Gastrocnemius medialis (tissue), 4 donors: ENCODE measurements around the gene TSPAN1. TPM values are rescaled to one million over a fixed set of nuclear protein-coding genes. Genes with fewer than 3 reads are reported as not detected.

Experiments used
- ATAC-seq, 2 donors: fragments of 150-250 bp; one replicate each; pipeline ENCODE4 v1.9.1; 2016
- DNase-seq, 2 donors: peaks; one replicate each; pipeline ENCODE4 v3.0.0-alpha.2; 2019
- H3K27ac ChIP-seq, 4 donors: fragments of 200-600 bp; sonication (generic); 1 replicate in 1 of 4; 2 replicates in 3 of 4; pipeline ENCODE4 v1.5.1; 2016 to 2018; ENCODE audit warnings: mild to moderate bottlenecking in 2 of 4, moderate library complexity in 1 of 4
- H3K27me3 ChIP-seq, 3 donors: fragments of 200-600 bp; sonication (generic) in 2 of 3; 1 replicate in 1 of 3; 2 replicates in 2 of 3; pipeline versions ENCODE4 v1.5.1 to v1.6.0; 2016 to 2019; ENCODE audit warnings: mild to moderate bottlenecking in 1 of 3, moderate library complexity in 1 of 3
- H3K36me3 ChIP-seq, 2 donors: fragments of 200-600 bp; sonication (generic) in 1 of 2; one replicate each; pipeline ENCODE4 v1.5.1; 2017 to 2018
- H3K4me1 ChIP-seq, 2 donors: fragments of 200-600 bp; sonication (generic) in 1 of 2; one replicate each; pipeline ENCODE4 v1.5.1; 2016 to 2017; ENCODE audit warnings: mild to moderate bottlenecking in 2 of 2
- H3K4me3 ChIP-seq, 4 donors: fragments of 200-600 bp; sonication (generic) in 3 of 4; 1 replicate in 1 of 4; 2 replicates in 3 of 4; pipeline ENCODE4 v1.5.1; 2016 to 2019; ENCODE audit warnings: mild to moderate bottlenecking in 2 of 4
- H3K9me3 ChIP-seq, 3 donors: fragments of 200-600 bp; sonication (generic) in 2 of 3; 1 replicate in 1 of 3; 2 replicates in 2 of 3; pipeline ENCODE4 v1.5.1; 2016 to 2019
- POLR2A ChIP-seq, 2 donors: fragments of 450-650 bp; IDR thresholded peaks; one replicate each; pipeline ENCODE4 v1.6.1; 2017; ENCODE audit warnings: antibody characterized with exemption in 2 of 2, mild to moderate bottlenecking in 2 of 2, moderate library complexity in 2 of 2
- in situ Hi-C, 4 donors: fragments of 200-750 bp; cut with MboI; loops; one replicate each; pipeline versions ENCODE4 v1.15.0 to v1.8.0; 2017; ENCODE audit warnings: low sequenced_read_pairs in 4 of 4
- intact Hi-C: fragments of 100-400 bp; cut with DNase I; formaldehyde crosslinking; loops from one replicate; pipeline ENCODE4 v1.15.1; 2023; ENCODE audit warnings: low total_unique reads
- total RNA-seq, 4 donors: library from RNA; depleted of rRNA; stranded (reverse); fragments of >200 nt; gene quantifications; one replicate each; pipeline versions ENCODE4 v1.1.0 to v1.2.3, GENCODE V29; 2016
- TF ChIP-seq, protein P1 (sequence below), 5 experiments: fragments of 450-650 bp in 3 of 5; fragments of 200-600 bp in 2 of 5; sonication (generic) in 2 of 5; IDR thresholded peaks in 4 of 5; conservative IDR thresholded peaks in 1 of 5; 1 replicate in 4 of 5; 2 replicates in 1 of 5; pipeline ENCODE4 v1.5.1; 2016 to 2019; ENCODE audit warnings: antibody characterized with exemption in 5 of 5, mild to moderate bottlenecking in 3 of 5, moderate library complexity in 3 of 5

TSPAN1 gene
- total RNA-seq, 4 donors from 2014 or later: 0.88 to 10.7 (median 6.0) TPM

DNA sequence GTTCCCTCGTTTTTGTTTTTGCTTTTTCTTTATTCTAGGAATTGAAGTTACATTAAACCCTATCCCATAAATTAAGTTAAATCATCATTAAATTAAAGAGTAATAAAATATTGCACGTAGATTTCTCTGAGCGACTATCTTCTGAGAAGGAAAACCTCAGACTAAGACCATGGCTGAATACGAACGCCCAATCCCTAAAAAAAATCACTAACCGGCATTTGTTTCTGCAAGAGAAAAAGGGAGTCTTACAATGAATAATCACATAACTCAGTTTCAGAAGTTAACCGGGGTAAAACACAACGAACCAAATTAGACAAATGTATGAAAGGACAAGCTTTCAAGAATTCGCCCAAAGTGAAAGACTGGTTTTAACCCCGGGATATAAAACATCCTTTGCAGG, 43.8 kb upstream of the TSPAN1 start:
- no peak for DNase-seq
- no peaks in the 10 kb centered on the region for H3K36me3 ChIP-seq
- in situ Hi-C loops (no loop called here), intact Hi-C loops (loop anchor here (5.0 to 10.0 kb wide), 4 partner anchors 94 to 546 kb away; partner anchors contain the start of genes GPBP1L1, MAST2, NASP and TMEM69)
- H3K4me1 ChIP-seq: peaks cover 39 to 48% of the 10 kb centered on the region in 2 donors
- H3K27me3 ChIP-seq: peaks cover 0 to 10% (median 6%) of the 10 kb centered on the region in 3 donors
- H3K27ac ChIP-seq: peak overlapping the region; percentile 96 to 99 (median 98)
- H3K4me3 ChIP-seq: peak overlapping the region; percentile 76 to 95 (median 84)
- no peaks in the 10 kb centered on the region for H3K9me3 ChIP-seq
- TF ChIP-seq POLR2A (IDR thresholded peaks at IDR 0.05): no peak
- TF ChIP-seq, protein P1, sequence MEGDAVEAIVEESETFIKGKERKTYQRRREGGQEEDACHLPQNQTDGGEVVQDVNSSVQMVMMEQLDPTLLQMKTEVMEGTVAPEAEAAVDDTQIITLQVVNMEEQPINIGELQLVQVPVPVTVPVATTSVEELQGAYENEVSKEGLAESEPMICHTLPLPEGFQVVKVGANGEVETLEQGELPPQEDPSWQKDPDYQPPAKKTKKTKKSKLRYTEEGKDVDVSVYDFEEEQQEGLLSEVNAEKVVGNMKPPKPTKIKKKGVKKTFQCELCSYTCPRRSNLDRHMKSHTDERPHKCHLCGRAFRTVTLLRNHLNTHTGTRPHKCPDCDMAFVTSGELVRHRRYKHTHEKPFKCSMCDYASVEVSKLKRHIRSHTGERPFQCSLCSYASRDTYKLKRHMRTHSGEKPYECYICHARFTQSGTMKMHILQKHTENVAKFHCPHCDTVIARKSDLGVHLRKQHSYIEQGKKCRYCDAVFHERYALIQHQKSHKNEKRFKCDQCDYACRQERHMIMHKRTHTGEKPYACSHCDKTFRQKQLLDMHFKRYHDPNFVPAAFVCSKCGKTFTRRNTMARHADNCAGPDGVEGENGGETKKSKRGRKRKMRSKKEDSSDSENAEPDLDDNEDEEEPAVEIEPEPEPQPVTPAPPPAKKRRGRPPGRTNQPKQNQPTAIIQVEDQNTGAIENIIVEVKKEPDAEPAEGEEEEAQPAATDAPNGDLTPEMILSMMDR (IDR thresholded peaks at IDR 0.05 in 4 of 5, conservative IDR thresholded peaks at IDR 0.05 in 1 of 5): no peak
- no peak for ATAC-seq

DNA sequence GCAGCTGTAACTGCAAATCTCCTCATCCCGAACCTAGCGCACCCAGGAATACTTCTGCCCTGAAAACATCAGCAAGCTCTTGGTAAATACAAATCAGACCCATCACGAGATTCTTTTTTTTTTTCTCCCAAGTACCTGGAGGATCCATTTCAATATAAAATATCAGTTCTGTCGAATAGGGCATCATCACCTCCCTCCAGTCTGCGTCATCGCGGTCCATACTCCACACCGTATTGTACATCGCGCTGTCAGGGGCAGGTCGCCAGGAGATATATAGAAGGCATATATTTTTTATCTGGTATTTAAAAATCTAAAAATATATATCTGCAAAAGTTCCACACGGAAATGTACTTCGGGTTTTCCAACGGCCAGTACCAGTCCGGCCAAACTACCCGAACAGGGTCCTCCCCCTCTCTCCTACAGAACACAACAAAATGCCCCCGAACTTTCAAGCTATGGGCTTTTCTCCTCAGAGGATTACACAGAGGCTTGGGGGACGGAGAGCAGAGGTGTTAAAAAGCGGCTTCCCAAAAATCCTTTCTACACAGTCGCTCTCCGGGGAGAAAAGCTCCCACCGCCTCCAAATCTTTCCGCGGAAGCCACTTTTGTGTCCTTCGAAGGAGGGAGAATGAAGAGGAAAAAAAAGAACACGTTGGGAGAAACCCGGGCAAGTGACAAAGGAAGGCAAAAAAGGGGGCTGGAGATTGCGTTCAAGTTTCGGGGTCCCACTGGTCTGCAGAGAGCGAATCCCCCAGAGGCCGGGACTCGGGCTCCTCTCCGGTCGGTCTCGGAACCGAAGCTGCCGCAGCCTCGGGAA, 43.0 kb upstream of the TSPAN1 start:
- ATAC-seq: peak; percentile 0 to 3
- H3K4me3 ChIP-seq: peak overlapping the region; percentile 76 to 95 (median 84)
- in situ Hi-C loops: no loop called here
- no peaks in the 10 kb centered on the region for H3K9me3 ChIP-seq
- H3K27me3 ChIP-seq: peaks cover 0 to 10% (median 6%) of the 10 kb centered on the region in 3 donors
- no peaks in the 10 kb centered on the region for H3K36me3 ChIP-seq
- peak overlapping the region; percentile 96 to 99 (median 98) for H3K27ac ChIP-seq
- intact Hi-C loops: loop anchor here (2.0 to 10.0 kb wide), 6 partner anchors 43 to 547 kb away; partner anchors contain the start of genes GPBP1L1, MAST2, NASP and TMEM69
- DNase-seq: peak in 1 of 2 donors; percentile 22
- TF ChIP-seq, protein P1 (IDR thresholded peaks at IDR 0.05 in 4 of 5, conservative IDR thresholded peaks at IDR 0.05 in 1 of 5): no peak
- TF ChIP-seq POLR2A (IDR thresholded peaks at IDR 0.05): no peak
- H3K4me1 ChIP-seq: peaks cover 39 to 48% of the 10 kb centered on the region in 2 donors

DNA sequence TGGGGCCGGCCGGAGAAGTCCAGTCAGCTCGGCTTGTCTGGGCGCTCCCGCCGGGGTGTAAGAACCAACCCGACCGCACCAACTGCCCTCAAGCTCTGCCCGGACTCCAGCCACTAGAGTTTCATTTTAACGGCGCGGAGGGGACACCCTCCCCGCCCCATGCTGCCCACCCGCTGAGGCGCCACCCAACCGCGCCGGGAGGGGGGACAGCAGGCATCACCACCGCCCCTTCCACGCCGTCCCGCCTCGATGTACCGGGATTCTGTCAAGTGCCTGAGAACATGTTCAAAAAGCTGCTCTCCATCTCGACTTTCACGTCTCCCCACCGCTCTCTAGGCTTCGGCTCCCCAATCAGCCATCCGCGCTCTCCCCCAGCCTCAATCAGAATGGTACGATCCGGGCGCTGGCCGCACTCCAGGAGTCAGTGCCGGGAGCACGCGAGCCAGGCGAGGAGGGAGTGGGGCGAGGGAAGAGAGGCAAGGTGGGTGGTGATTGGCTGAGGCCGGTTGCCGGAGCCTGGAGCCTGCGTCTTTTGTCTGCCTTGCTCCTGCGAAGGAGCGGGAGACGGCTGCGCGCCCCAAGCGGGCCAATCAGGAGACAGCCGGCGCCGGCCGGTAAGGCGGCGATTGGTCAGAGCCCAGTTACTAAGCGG, 42.2 kb upstream of the TSPAN1 start, which contains the start of gene PIK3R3:
TSS of gene PIK3R3 (minus strand) at position 101 of the 652 bp plus-strand sequence. CDS start 677 bp downstream, outside the sequence.
- peak within 1 kb of the TSS; percentile 76 to 95 (median 84) for H3K4me3 ChIP-seq
- H3K27ac ChIP-seq: peak within 1 kb of the TSS; percentile 96 to 99 (median 98)
- H3K36me3 ChIP-seq: no peaks in the 10 kb centered on the region
- H3K4me1 ChIP-seq: peaks cover 39 to 44% of the 10 kb centered on the region in 2 donors
- H3K27me3 ChIP-seq: peaks cover 0 to 10% (median 6%) of the 10 kb centered on the region in 3 donors
- in situ Hi-C loops (no loop called here), intact Hi-C loops (loop anchor here (2.0 to 10.0 kb wide), 6 partner anchors 42 to 548 kb away; partner anchors contain the start of genes GPBP1L1, MAST2, NASP and TMEM69)
- ATAC-seq (peak; percentile 82 to 84), DNase-seq (peak; percentile 98)
- peak; percentile 95 to 98 for TF ChIP-seq POLR2A (IDR thresholded peaks at IDR 0.05)
- TF ChIP-seq, protein P1 (IDR thresholded peaks at IDR 0.05 in 4 of 5, conservative IDR thresholded peaks at IDR 0.05 in 1 of 5): peak in 2 of 5 experiments; percentile 18 to 24
- no peaks in the 10 kb centered on the region for H3K9me3 ChIP-seq

DNA sequence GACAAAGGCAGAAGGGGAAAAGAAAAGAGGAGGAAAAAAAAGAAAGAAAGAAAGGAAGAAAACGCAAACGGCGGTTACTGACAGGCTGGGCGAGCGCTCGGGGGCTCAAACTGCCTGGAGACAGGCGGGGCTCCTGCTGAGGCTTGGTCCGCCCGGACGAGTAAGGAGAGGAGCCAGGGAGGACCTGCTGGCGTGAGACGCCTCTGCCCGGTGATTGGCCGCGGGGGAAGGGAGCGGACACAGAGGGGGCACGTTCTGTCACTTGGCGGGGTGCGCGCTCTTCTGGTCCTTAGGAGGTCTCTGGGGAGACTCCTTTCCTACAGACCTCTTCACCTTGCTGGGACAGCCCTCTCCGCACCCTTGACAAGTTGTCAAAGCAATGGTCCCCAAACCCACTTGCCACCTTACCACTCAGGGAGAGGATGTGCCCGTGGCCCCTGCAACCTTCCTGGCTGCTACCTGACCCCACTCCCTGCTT, 41.7 kb upstream of the TSPAN1 start:
- Histone ChIP-seq H3K27me3 (peaks cover 0 to 10% (median 6%) of the 10 kb centered on the region in 3 donors), H3K4me1 (peaks cover 39% of the 10 kb centered on the region in 2 donors), H3K9me3 (no peaks in the 10 kb centered on the region), H3K4me3 (peak overlapping the region; percentile 76 to 89 (median 79)), H3K36me3 (no peaks in the 10 kb centered on the region), H3K27ac (peak overlapping the region; percentile 96 to 99 (median 98))
- ATAC-seq (peak; percentile 52 to 64), DNase-seq (peak in 1 of 2 donors; percentile 54)
- TF ChIP-seq, protein P1 (IDR thresholded peaks at IDR 0.05 in 4 of 5, conservative IDR thresholded peaks at IDR 0.05 in 1 of 5): no peak
- TF ChIP-seq POLR2A (IDR thresholded peaks at IDR 0.05): peak in 1 of 2 donors; percentile 18
- intact Hi-C loops (loop anchor here (2.0 to 10.0 kb wide), 6 partner anchors 42 to 548 kb away; partner anchors contain the start of genes GPBP1L1, MAST2, NASP and TMEM69), in situ Hi-C loops (no loop called here)
